GM12873 (cell line): ENCODE results near the gene THRB.

ENCODE experiments used
- CTCF ChIP-seq: IDR thresholded peaks from 2 replicates; pipeline ENCODE4 v1.5.1; 2012; ENCODE audit warnings: low read depth, mild to moderate bottlenecking, moderate library complexity, low read length, control low read depth; ENCODE audit not compliant: insufficient read depth; ENCODE audit errors: missing control alignments

THRB gene

GRCh38 chr3:24475925-24476324, 18.7 kb downstream of the THRB start:
- no peak for TF ChIP-seq CTCF

- TF ChIP-seq CTCF = no peak
Measured at GRCh38 chr3:24474862-24475261, 19.8 kb downstream of the THRB start.

- TF ChIP-seq CTCF = no peak
Measured at GRCh38 chr3:24472358-24472757, 22.3 kb downstream of the THRB start.

- TF ChIP-seq CTCF = no peak
Measured at GRCh38 chr3:24471486-24471885, 23.2 kb downstream of the THRB start.

- no peak for TF ChIP-seq CTCF
Measured at GRCh38 chr3:24470277-24470676, 24.4 kb downstream of the THRB start.

GRCh38 chr3:24464389-24464788, 30.3 kb downstream of the THRB start:
- TF ChIP-seq CTCF = no peak

GRCh38 chr3:24462737-24463136, 31.9 kb downstream of the THRB start:
- no peak for TF ChIP-seq CTCF

GRCh38 chr3:24460974-24461373, 33.7 kb downstream of the THRB start:
- no peak for TF ChIP-seq CTCF
